Suprapubic skin (tissue), 4 donors: Measurements from ENCODE around the gene SLC26A8.

ENCODE experiments used
- CTCF ChIP-seq, 2 donors: fragments of 200-600 bp in 1 of 2; fragments of 450-650 bp in 1 of 2; sonication (generic) in 1 of 2; IDR thresholded peaks; one replicate each; pipeline ENCODE4 v1.5.1; 2016 to 2019; ENCODE audit warnings: antibody characterized with exemption in 2 of 2, mild to moderate bottlenecking in 1 of 2, moderate library complexity in 1 of 2
- EP300 ChIP-seq: sonication (generic); formaldehyde crosslinking; IDR thresholded peaks from one replicate; pipeline ENCODE4 v1.6.1; 2017; ENCODE audit warnings: antibody characterized with exemption
- POLR2AphosphoS5 ChIP-seq, 3 donors: sonication (generic); formaldehyde crosslinking; IDR thresholded peaks; one replicate each; pipeline ENCODE4 v1.6.1; 2017; ENCODE audit warnings: antibody characterized with exemption in 3 of 3

- TF ChIP-seq CTCF (IDR thresholded peaks at IDR 0.05) (no peak), POLR2AphosphoS5 (IDR thresholded peaks at IDR 0.05) (no peak), EP300 (no peak)
These were observed 57.2 kb downstream of the SLC26A8 start for GRCh38 chr6:35967076-35967774.
